ENCODE measurements around the gene SBK2.
"Not testable (repeated sequence)": the region's sequence is repeated elsewhere in the genome, so short reads cannot be mapped to it uniquely, and the experiment has no call there.

Gene SBK2

GRCh38 chr19:55497763-55498162 lies 39.2 kb downstream of the SBK2 start:
- no peak for DNase-seq

- not testable (repeated sequence) for DNase-seq
Measured at GRCh38 chr19:55496820-55497219, 40.1 kb downstream of the SBK2 start.

DNA sequence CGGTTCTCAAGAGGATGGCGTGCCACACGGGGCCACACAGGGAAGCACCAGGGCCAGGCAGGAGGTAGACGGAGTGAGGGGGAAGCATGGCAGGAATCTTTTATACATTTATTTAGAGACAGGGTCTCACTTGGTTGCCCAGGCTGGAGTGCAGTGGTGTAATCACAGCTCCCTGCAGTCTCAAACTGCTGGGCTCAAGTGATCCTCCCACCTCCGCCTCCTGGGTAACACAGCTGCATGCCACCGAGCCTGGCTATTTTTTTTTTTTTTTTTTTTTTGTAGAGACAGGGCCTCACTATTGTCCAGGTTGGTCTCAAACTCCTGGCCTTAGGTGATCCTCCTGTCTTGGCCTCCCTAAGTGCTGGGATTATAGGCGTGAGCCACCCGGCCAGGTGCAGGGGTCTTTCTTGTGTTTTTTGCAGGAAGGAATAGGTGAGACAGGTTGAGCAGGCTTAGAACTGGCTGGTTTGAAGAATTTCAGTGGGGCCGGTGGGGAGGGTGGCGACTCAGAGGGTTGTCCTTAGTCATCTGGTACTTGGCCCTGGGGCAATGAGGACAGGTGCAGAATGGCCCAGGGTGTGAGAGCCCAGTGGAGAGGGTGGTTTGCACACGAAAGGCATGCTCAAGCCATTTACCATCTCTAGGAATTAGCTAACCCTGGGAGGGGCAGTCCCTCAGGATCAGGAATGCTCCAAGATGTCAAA lies 41.1 kb downstream of the SBK2 start:
- DNase-seq, result no peak

GRCh38 chr19:55494172-55494761 lies 42.7 kb downstream of the SBK2 start:
- DNase-seq, result no peak

- no peak for DNase-seq
Measured at GRCh38 chr19:55493645-55494171, 43.2 kb downstream of the SBK2 start.

GRCh38 chr19:55493052-55493644 lies 43.8 kb downstream of the SBK2 start:
- DNase-seq, result no peak

DNA sequence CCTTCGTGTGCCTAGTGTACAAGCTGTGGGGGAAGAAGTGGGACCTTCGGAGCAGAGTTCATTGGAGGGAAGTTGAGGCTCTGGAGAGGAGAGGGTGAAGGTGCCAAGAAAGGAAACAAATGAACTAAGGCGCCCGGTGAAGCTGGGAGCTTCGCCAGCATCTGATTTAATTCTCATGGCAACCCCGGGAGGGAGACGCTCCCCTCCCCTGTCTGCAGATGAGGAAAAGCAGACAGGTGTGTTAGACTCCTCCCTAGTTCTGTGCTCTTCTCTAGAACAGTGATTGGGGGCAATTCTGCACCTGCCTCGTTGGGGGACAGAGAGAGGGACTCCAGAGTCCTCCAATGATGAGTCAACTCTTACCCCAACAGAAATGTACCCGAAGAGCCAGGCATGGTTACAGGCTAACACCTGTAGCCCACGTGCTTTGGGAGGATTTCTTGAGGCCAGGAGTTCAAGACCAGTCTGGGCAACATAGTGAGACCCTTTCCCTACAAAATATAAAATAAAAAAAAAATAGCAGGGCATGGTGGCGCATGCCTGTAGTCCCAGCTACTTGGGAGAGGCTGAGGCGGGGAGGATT lies 44.5 kb downstream of the SBK2 start:
- DNase-seq, result no peak

DNA sequence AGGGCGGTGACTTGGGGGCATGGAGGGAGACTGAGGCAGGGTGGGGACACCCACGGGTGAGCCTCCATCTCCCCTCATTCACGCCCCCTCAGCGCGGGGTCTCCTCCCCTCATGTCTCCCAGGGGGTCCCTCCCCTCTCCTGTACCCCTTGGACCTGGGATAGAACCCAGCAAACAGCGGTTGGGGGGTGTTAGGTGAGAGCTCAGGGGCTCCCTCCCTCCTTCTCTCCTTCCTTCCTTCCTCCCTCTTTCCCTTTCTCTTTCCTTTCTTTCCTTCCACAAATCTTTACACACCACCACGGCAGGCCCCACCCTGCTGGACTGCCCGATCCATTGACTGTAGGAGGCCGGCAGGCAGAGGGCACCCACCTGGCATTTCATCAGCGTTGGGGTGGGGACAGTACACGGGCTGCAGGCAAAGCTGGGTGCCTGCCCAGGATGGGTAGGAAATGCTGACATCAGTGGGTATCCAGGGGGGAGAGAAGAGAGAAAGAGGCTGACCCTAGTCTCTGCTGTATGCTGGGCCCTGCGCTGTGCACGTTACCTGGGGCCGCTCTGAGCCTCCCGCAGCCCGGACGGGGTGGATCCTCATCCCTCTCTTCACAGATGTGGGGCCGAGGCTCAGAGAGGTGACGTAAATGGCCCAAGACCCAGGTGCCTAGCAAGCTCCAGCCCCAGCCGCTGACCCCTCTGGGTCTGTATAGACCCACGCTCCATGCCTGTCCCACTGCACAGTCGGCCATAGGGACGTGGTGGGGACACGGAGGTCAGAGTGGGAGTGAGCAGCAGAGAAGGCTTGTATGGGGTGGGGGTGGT lies 45.2 kb downstream of the SBK2 start:
- no peak for DNase-seq

- no peak for DNase-seq
Measured at GRCh38 chr19:55490478-55491432, 46.2 kb downstream of the SBK2 start.

DNA sequence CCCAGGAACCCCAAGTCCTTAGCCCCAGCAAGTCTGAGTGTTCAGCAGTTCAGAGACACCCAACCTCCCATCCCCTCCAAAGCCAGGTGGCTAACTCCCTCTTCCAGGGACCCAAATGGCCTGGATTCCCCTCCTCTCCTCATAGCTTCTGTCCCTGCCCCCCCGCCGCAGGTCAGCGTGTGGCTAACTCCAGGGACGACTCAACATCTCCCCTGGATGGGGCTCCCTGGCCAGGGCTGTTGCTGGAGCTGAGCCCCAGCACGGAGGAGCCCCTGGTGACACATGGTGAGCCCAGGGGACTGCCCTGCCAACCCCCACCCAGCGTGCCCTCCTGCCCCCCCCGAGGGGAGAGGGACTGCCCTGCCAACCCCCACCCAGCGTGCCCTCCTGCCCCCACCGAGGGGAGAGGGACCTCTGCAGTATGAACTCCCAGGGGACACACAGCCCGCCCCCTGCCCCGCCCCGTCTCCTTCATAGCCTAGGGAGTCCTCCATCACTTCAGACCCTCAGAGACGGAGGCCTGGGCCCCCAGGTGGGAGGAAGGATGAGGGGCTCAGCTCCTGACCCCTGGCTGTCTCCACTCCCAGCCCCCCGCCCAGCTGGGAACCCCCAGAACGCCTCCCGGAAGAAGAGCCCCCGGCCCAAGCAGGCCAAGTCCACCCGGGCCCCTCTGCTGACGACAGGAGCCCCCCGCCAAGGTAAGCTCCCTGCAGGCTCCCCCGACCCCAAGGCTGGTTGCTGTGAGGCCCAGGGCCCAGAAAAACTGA lies 47.0 kb downstream of the SBK2 start:
- DNase-seq, result no peak

DNA sequence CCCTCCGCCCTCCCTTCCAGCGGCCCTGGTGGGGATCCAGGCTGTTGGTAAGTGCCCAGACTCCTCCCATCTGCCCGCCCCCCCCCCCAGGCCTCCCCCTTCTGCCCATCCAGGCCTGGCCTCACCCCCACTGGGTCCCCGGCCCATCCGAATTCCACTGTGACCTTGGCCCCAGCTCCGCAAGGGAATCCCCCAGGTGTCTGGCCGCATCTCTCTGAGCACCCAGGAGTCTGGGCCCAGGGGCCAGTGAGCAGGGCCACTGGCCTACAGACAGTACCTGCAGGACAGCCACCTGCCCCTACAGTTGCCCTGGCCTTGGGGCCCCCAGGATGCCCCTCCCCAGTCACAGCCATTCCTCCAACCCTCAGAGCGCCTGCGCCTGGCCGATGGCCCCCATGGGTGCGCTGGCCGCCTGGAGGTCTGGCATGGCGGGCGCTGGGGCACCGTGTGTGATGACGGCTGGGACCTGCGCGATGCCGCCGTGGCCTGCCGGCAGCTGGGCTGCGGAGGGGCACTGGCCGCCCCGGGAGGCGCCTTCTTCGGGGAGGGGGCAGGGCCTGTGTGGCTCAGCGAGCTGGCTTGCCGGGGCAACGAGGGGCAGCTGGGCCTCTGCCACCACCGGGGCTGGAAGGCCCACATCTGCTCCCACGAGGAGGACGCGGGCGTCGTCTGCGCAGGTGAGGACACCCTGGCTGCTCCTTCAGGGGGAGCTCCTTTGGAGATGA lies 47.8 kb downstream of the SBK2 start:
- no peak for DNase-seq

- no peak for DNase-seq
Measured at GRCh38 chr19:55487924-55488687, 48.8 kb downstream of the SBK2 start, which contains the start of gene SSC5D. SSC5D (plus strand) TSS chr19:55488436; CDS start chr19:55488590, 154 bp downstream.

GRCh38 chr19:55486971-55487923 lies 49.7 kb downstream of the SBK2 start:
- DNase-seq, result no peak

DNA sequence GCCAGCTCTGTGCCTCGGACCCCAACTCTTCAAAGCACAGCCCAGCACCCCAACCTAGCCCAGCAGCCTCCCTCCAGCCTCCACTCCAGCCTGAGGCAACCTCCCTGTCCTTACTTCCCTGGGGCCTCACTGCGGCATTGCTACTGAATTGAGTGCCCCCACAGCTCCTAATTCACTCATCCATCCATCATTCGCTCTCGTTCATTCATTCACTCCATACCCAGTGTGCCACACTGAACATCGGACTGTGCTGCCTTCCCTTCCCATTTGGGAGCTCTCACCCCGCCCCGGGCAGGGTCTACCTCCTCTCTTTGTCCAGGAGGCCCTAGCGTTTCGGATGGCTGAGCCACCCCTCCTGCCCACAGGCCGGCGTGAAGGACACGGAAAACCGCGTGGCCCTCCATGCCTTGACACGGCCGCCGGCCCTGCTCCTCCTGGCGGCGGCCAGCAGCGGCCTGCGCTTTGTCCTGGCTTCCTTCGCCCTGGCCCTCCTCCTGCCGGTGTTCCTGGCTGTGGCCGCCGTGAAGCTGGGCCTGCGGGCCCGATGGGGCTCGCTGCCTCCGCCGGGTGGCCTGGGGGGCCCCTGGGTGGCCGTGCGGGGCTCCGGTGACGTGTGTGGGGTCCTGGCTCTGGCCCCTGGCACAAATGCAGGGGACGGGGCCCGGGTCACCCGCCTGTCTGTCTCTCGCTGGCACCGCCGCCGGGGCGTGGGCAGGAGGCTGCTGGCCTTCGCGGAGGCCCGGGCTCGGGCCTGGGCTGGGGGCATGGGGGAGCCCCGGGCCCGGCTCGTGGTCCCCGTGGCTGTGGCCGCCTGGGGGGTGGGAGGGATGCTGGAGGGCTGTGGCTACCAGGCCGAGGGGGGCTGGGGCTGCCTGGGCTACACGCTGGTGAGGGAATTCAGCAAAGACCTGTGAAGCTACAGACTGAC lies 50.6 kb downstream of the SBK2 start:
- no peak for DNase-seq

DNA sequence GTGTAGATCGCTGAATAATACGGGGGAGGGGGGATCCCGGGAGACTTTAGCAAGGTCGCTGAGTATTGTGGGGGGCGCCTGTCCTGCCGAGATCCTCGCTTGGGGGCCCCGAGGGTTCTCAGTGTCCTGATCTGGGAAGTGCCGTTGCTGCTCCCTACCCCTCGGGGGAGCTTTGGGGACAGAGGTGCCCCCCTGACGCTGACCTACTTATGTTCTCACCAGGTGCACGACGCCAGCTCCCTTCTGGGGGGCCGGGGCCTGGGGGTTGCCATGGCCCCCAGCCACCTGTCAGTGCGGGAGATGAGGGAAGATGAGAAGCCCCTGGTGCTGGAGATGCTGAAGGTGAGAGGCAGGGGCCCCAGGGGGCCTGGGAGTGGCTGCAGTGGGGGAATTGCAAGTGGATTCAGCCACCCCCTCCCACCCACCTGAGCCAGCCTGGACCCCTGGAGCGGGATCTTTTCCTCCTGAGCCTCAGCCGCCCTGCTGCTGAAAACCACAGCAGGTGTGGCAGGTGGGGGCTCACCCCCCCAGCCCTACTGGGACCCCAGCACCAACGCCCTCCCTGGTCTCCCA lies 51.4 kb downstream of the SBK2 start:
- DNase-seq, result no peak
